Measurements from ENCODE around the gene DERA. TPM values are rescaled to one million over a fixed set of nuclear protein-coding genes. Genes with fewer than 3 reads are reported as not detected.

Gene DERA
- total and polyA plus RNA-seq, 10 donors, result 14.5 to 35.4 (median 27.6) TPM

DNA sequence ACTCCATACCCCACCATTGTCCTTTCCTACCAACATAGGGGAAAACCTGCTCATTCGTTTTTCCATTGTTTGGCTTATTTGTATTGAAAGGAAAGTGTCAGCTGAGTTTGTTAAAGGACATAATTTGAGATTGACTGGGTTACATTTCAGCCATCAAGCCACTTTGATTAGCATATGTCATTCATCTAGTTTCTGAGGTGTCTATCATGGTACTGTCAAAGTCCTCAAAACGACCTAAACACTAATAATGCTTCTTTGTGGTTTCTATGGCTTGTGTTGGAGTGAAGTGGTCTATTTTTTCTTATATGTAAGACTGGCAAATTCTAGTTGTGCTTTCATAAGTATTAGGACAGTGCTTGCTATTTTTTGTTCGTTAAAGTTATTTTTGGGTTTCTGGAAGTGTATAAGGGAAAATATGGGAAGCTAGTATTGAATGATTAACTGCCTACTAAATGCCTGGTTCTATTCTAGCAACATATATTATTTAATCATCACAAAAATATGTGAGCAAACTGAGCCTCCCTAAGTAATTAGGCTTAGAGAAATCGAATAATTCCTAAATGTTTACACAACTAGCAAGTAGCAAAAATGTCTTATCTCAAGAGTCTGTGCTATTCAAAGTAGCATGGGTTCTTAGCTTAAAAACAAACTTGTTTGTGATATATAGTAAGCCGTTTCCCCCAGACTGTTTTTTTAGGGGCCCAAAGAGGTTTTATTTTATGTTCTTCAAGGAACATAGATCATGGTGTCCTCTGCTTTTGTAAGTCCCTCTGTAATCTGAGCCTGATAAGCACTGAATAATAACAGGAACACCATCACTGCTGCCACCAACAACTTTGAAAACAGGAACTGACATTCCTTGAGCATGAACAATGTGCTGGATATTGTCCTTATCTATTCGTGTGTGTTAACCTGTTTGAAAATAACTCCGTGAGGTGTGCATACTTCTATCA is 67.1 kb downstream of the DERA start:
- H3K36me3 ChIP-seq, result peaks cover 0 to 39% (median 2%) of the 10 kb centered on the region in 6 donors
- intact Hi-C loops (cut with DNase I; ENCODE audit: low total_unique reads), result no loop called here
- WGBS, 5 donors, result 63 to 80% (median 74%) methylated on average over 7 of the region's 7 CpGs
- H3K27me3 ChIP-seq (replicated peaks in 1 of 7), result no peaks in the 10 kb centered on the region
- peak overlapping the region in 4 of 8 donors; percentile 20 to 55 (median 38) for H3K27ac ChIP-seq
- TF ChIP-seq POLR2AphosphoS5 (IDR thresholded peaks at IDR 0.05) (peak in 1 of 3 donors; percentile 23), POLR2A (IDR thresholded peaks at IDR 0.05) (no peak)
- TF ChIP-seq, protein P1, sequence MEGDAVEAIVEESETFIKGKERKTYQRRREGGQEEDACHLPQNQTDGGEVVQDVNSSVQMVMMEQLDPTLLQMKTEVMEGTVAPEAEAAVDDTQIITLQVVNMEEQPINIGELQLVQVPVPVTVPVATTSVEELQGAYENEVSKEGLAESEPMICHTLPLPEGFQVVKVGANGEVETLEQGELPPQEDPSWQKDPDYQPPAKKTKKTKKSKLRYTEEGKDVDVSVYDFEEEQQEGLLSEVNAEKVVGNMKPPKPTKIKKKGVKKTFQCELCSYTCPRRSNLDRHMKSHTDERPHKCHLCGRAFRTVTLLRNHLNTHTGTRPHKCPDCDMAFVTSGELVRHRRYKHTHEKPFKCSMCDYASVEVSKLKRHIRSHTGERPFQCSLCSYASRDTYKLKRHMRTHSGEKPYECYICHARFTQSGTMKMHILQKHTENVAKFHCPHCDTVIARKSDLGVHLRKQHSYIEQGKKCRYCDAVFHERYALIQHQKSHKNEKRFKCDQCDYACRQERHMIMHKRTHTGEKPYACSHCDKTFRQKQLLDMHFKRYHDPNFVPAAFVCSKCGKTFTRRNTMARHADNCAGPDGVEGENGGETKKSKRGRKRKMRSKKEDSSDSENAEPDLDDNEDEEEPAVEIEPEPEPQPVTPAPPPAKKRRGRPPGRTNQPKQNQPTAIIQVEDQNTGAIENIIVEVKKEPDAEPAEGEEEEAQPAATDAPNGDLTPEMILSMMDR (IDR thresholded peaks at IDR 0.05 in 8 of 11, conservative IDR thresholded peaks at IDR 0.05 in 3 of 11), result no peak
- no peak for DNase-seq
- no peaks in the 10 kb centered on the region for H3K9me3 ChIP-seq
- no peak overlapping the region for H3K4me3 ChIP-seq
- peaks cover 0 to 18% (median 0%) of the 10 kb centered on the region in 6 donors for H3K4me1 ChIP-seq

DNA sequence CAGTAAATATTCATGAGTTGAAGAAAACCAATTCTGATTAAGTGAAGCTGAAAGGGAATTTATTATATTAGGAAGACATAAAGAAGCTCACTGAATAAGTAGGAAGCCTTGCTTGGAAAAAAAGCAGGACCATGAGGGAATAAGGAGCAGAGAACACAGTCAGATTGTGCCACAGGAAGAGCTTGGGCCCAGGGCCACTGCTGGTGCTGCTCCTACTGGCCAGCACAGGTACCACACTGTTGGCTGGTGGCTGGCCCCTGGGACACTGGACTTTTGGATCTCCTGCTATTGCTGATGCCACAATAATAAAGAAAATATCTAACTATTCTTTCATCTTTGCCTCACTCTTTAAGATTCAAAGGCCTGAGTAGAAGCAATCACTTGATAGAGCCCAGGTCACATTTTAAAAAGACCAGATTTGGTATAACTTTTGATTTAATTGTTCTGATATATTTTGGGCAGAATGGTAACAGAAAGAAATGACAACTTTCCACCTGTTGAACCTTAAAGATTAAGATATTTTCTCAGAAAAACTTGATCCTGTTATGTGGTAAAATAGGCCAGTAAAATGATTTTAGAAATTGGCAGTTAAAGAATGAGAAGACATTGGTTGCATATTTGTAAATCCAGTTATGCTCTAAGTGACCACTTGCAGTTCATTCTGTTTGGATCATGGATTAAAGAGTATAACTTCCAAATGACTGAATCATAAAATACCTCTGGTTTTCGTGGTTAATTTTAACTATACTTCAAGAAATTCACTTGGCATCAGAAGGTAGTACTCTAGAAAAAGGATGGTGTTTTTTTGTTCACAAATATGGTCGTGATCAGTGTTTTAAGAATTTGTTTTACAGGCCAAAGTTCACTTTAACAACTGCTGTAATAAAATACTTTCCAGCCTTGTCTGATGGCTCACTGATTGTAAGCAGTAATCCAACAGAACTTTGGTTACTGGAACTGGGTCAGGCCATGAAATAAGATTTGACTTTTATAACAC is 68.3 kb downstream of the DERA start:
- peaks cover 0 to 18% (median 0%) of the 10 kb centered on the region in 6 donors for H3K4me1 ChIP-seq
- no peak overlapping the region for H3K4me3 ChIP-seq
- H3K36me3 ChIP-seq, result peaks cover 0 to 50% (median 7%) of the 10 kb centered on the region in 6 donors
- WGBS, 5 donors, result 76 to 87% (median 80%) methylated on average over 2 of the region's 2 CpGs
- TF ChIP-seq POLR2A (IDR thresholded peaks at IDR 0.05) (no peak), POLR2AphosphoS5 (IDR thresholded peaks at IDR 0.05) (no peak)
- TF ChIP-seq, protein P1 (IDR thresholded peaks at IDR 0.05 in 8 of 11, conservative IDR thresholded peaks at IDR 0.05 in 3 of 11), result peak in 7 of 11 experiments; percentile 8 to 39 (median 27)
- intact Hi-C loops (cut with DNase I; ENCODE audit: low total_unique reads), result no loop called here
- peak overlapping the region in 5 of 8 donors; percentile 20 to 55 (median 33) for H3K27ac ChIP-seq
- H3K27me3 ChIP-seq (replicated peaks in 1 of 7), result no peaks in the 10 kb centered on the region
- no peaks in the 10 kb centered on the region for H3K9me3 ChIP-seq
- no peak for DNase-seq

- H3K4me3 ChIP-seq, result no peak overlapping the region
- peaks cover 0 to 18% (median 0%) of the 10 kb centered on the region in 6 donors for H3K4me1 ChIP-seq
- WGBS, 5 donors, result 64 to 77% (median 74%) methylated on average over 5 of the region's 5 CpGs
- H3K9me3 ChIP-seq, result peaks cover 0 to 6% (median 0%) of the 10 kb centered on the region in 8 donors
- TF ChIP-seq POLR2A (IDR thresholded peaks at IDR 0.05) (no peak), POLR2AphosphoS5 (IDR thresholded peaks at IDR 0.05) (no peak)
- TF ChIP-seq, protein P1 (IDR thresholded peaks at IDR 0.05 in 8 of 11, conservative IDR thresholded peaks at IDR 0.05 in 3 of 11), result no peak
- peaks cover 0 to 47% (median 7%) of the 10 kb centered on the region in 6 donors for H3K36me3 ChIP-seq
- DNase-seq, result no peak
- H3K27me3 ChIP-seq (replicated peaks in 1 of 7), result no peaks in the 10 kb centered on the region
- intact Hi-C loops (cut with DNase I; ENCODE audit: low total_unique reads), result no loop called here
- no peak overlapping the region for H3K27ac ChIP-seq
Observed at GRCh38 chr12:15982071-15982470, 70.9 kb downstream of the DERA start.
